A549 treated with CpdA at 1 μM for 4 hours (cell line): ENCODE data around the gene CIT. TPM values are rescaled to one million over a fixed set of nuclear protein-coding genes. Genes with fewer than 3 reads are reported as not detected.

Source experiments
- total RNA-seq: library from RNA; stranded (reverse); fragments of 200-300 nt; extraction: Qiagen RNA extraction; gene quantifications from 5 replicates; pipeline ENCODE4 v1.2.3, GENCODE V29; 2022; ENCODE audit warnings: low read depth

CIT gene, protein sequence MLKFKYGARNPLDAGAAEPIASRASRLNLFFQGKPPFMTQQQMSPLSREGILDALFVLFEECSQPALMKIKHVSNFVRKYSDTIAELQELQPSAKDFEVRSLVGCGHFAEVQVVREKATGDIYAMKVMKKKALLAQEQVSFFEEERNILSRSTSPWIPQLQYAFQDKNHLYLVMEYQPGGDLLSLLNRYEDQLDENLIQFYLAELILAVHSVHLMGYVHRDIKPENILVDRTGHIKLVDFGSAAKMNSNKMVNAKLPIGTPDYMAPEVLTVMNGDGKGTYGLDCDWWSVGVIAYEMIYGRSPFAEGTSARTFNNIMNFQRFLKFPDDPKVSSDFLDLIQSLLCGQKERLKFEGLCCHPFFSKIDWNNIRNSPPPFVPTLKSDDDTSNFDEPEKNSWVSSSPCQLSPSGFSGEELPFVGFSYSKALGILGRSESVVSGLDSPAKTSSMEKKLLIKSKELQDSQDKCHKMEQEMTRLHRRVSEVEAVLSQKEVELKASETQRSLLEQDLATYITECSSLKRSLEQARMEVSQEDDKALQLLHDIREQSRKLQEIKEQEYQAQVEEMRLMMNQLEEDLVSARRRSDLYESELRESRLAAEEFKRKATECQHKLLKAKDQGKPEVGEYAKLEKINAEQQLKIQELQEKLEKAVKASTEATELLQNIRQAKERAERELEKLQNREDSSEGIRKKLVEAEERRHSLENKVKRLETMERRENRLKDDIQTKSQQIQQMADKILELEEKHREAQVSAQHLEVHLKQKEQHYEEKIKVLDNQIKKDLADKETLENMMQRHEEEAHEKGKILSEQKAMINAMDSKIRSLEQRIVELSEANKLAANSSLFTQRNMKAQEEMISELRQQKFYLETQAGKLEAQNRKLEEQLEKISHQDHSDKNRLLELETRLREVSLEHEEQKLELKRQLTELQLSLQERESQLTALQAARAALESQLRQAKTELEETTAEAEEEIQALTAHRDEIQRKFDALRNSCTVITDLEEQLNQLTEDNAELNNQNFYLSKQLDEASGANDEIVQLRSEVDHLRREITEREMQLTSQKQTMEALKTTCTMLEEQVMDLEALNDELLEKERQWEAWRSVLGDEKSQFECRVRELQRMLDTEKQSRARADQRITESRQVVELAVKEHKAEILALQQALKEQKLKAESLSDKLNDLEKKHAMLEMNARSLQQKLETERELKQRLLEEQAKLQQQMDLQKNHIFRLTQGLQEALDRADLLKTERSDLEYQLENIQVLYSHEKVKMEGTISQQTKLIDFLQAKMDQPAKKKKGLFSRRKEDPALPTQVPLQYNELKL (N-terminal part only)
- 11.0 to 13.4 TPM (median 13.1 TPM) in 5 replicates for total RNA-seq

DNA sequence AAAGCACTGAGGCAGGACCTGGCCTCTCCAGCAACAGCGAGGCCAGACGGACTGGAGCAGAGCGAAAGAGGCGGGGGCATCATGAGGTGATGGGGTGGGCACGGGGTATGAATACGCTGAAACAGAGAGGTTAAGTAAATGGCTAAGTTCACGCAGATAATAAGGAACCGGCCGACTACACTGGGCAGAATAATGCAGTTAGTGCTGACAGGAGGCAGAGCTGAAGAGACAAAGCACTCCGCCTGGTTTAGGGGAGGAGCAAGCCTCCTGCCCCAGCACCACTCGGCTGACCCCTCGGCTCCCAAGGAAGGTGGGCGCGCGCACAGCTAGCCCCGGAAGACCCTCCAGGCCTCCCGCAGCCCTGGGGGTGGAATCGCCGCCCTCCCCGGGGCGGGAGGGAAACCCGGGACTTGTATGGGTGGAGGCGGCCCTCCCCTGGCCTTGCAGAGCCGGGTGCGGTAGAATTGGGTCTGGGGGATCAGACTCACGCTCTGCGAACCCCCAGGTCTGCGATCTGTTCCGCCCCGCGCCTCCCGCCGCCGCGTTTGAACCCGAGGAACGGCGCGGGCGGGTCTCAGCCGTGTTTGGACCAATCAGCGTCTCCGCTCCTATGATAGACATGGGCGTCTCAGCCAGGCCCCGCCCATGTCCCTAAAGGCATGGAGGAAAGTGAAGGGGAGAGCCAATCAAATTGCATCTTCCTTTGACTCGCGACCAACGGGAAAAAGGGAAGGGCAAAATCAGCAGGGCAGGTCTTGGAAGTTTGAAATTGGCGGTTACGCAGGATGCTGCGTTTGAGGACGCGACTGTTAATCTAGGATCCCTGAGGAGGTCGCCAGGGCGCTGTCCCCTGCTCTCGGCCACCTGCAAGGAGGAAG lies at the start of gene CIT:
CIT (minus strand) TSS at position 560 of the 878 bp plus-strand sequence. CDS start 1,152 bp downstream, outside the sequence.

DNA sequence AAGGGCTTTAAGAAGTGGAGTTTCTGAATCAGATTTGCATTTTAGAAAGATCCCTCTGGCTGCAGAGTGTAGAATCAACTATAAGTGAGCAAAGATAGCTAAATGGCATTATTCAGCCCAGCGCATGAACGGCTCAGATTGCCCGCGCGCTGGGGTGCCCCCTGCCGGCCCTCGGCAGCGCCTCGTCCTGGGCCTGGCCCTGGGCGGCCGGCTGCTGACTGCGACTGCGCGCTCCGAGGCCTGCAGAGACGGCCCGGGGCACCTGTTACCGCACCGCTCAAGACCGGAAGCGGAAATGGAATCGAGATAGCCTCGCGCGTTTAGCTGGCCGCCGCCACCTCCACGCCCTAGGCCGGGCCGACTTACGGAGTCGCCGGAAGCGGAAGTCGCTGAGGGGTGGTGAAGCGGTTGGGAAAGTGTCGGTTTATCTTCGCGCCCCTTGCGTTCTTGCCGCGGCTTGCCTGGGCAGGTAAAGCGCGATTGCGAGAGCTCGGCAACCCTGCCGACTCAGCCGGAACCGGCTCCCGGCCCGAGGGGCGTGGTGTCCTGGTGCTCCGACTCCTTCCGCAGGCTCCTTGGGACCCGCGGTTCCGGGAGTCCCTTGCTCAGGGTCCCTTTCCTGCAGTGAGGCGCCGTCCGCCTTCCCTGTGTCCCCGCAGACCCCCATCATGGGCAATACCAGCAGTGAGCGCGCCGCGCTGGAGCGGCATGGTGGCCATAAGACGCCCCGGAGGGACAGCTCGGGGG lies 209.4 kb downstream of the CIT start, which contains the start of gene PRKAB1:
PRKAB1 (plus strand) TSS at position 557 of the 747 bp plus-strand sequence; CDS start at position 669, 112 bp downstream.

Other genes with a start within 250 kb of the CIT start
- gene PRKAB1, start 209.2 kb downstream of the CIT start, total RNA-seq, result 30.5 to 39.8 TPM (median 33.1 TPM) in 5 replicates
- 2.5 to 4.7 TPM (median 3.7 TPM) in 5 replicates for gene BICDL1, start 111.9 kb upstream of the CIT start, total RNA-seq
- gene RAB35, start 239.4 kb upstream of the CIT start, total RNA-seq, result 59.1 to 75.5 TPM (median 74.1 TPM) in 5 replicates